Loucy (cell line): ENCODE results near the gene INO80D.

Source experiments
- H2AFZ ChIP-seq: fragments of 200-600 bp; sonication (generic); 2 replicates; pipeline ENCODE4 v1.6.0; 2016; ENCODE audit warnings: antibody characterized with exemption, mild to moderate bottlenecking, low read length, moderate library complexity
- H3F3A ChIP-seq: fragments of 200-600 bp; 2 replicates; pipeline ENCODE4 v1.6.0; 2016; ENCODE audit warnings: antibody characterized with exemption, low read depth, mild to moderate bottlenecking
- H3K27me3 ChIP-seq: fragments of 200-600 bp; sonication (generic); 2 replicates; pipeline ENCODE4 v1.6.1; 2014; ENCODE audit warnings: low read length, mild to moderate bottlenecking; ENCODE audit not compliant: insufficient read depth, poor library complexity, severe bottlenecking
- H3K36me3 ChIP-seq: fragments of 200-600 bp; sonication (generic); 2 replicates; pipeline ENCODE4 v1.6.1; 2016; ENCODE audit warnings: low read length; ENCODE audit not compliant: insufficient read depth
- H3K4me1 ChIP-seq: fragments of 200-600 bp; sonication (generic); 2 replicates; pipeline ENCODE4 v1.5.1; 2014; ENCODE audit warnings: low read length, mild to moderate bottlenecking; ENCODE audit not compliant: insufficient read depth, poor library complexity, severe bottlenecking
- H3K4me2 ChIP-seq: fragments of 200-600 bp; sonication (generic); 2 replicates; pipeline ENCODE4 v1.6.0; 2014; ENCODE audit warnings: antibody characterized with exemption, low read length, low read depth, mild to moderate bottlenecking; ENCODE audit not compliant: poor library complexity, severe bottlenecking
- H3K4me3 ChIP-seq: fragments of 200-600 bp; sonication (generic); 2 replicates; pipeline ENCODE4 v1.5.1; 2014; ENCODE audit warnings: low read length, mild to moderate bottlenecking, mixed read lengths; ENCODE audit not compliant: poor library complexity, severe bottlenecking
- H3K79me2 ChIP-seq: fragments of 200-600 bp; sonication (generic); 2 replicates; pipeline ENCODE4 v1.6.1; 2014; ENCODE audit warnings: low read length; ENCODE audit not compliant: insufficient read depth
- H3K9ac ChIP-seq: fragments of 200-600 bp; sonication (generic); 2 replicates; pipeline ENCODE4 v1.6.0; 2014; ENCODE audit warnings: mild to moderate bottlenecking, low read depth, low read length, moderate library complexity; ENCODE audit not compliant: poor library complexity, severe bottlenecking
- H3K9me2 ChIP-seq: fragments of 200-600 bp; sonication (generic); replicated peaks from 2 replicates; pipeline ENCODE4 v1.6.1; 2016; ENCODE audit warnings: low read depth, low read length, mixed read lengths
- H3K9me3 ChIP-seq: fragments of 200-600 bp; sonication (generic); 2 replicates; pipeline ENCODE4 v1.6.1; 2014; ENCODE audit warnings: mild to moderate bottlenecking, antibody characterized with exemption, low read length, low read depth; ENCODE audit not compliant: insufficient read depth
- H4K20me1 ChIP-seq: fragments of 200-600 bp; sonication (generic); 2 replicates; pipeline ENCODE4 v1.6.0; 2014; ENCODE audit warnings: antibody characterized with exemption, low read length, mild to moderate bottlenecking; ENCODE audit not compliant: insufficient read depth, poor library complexity, severe bottlenecking
- EZH2phosphoT487 ChIP-seq: fragments of 200-600 bp; IDR thresholded peaks from 2 replicates; pipeline ENCODE4 v1.6.1; 2018; ENCODE audit warnings: antibody characterized with exemption, mild to moderate bottlenecking, moderate library complexity, borderline replicate concordance
- TF ChIP-seq, protein P1 (sequence below): fragments of 200-600 bp; sonication (generic); conservative IDR thresholded peaks from 2 replicates; pipeline ENCODE4 v1.5.1; 2014; ENCODE audit warnings: mild to moderate bottlenecking, antibody characterized with exemption, low read length

The INO80D gene

GRCh38 chr2:206031950-206032567, 53.9 kb downstream of the INO80D start:
- H4K20me1 ChIP-seq = no peaks in the 10 kb centered on the region
- H3K4me2 ChIP-seq = no peak overlapping the region
- no peak overlapping the region for H3K9ac ChIP-seq
- H3K4me1 ChIP-seq = no peaks in the 10 kb centered on the region
- TF ChIP-seq, protein P1, sequence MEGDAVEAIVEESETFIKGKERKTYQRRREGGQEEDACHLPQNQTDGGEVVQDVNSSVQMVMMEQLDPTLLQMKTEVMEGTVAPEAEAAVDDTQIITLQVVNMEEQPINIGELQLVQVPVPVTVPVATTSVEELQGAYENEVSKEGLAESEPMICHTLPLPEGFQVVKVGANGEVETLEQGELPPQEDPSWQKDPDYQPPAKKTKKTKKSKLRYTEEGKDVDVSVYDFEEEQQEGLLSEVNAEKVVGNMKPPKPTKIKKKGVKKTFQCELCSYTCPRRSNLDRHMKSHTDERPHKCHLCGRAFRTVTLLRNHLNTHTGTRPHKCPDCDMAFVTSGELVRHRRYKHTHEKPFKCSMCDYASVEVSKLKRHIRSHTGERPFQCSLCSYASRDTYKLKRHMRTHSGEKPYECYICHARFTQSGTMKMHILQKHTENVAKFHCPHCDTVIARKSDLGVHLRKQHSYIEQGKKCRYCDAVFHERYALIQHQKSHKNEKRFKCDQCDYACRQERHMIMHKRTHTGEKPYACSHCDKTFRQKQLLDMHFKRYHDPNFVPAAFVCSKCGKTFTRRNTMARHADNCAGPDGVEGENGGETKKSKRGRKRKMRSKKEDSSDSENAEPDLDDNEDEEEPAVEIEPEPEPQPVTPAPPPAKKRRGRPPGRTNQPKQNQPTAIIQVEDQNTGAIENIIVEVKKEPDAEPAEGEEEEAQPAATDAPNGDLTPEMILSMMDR = no peak
- no peak for TF ChIP-seq EZH2phosphoT487
- H3K36me3 ChIP-seq = peaks cover 79% of the 10 kb centered on the region
- no peaks in the 10 kb centered on the region for H3K9me2 ChIP-seq
- H3K9me3 ChIP-seq = no peaks in the 10 kb centered on the region; the same call in 1 of the 2 replicates
- H3K79me2 ChIP-seq = peaks cover 76% of the 10 kb centered on the region
- H2AFZ ChIP-seq = no peak overlapping the region
- no peak overlapping the region for H3K4me3 ChIP-seq
- H3K27me3 ChIP-seq = no peaks in the 10 kb centered on the region
- no peaks in the 10 kb centered on the region for H3F3A ChIP-seq

DNA sequence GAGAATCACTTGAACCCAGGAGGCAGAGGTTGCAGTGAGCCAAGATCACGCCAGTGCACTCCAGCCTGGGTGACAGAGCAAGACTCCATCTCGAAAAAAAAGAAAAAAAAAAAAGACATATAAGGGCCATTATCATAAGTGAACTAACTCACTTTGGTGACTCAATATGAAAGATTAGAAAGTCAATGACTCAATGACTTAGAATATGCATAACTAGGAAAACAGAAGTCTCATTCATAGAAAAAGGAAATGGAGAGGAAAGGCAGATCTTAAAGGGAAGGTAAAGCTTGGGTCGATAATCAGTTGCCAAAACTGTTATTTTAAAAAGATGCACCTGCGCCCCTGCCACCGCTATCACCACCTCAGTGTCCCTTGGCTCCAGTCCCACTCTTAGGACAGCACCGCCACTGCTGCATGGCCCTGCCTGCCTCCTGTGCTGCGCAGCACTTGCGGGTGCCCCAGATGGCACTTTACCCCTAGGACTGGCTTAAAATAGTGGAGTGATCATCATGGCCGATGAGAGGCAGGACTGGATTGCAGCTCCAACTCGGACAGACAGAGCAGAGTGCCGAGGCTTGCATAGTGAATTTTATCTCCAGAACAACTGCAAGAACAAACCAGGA, 54.7 kb downstream of the INO80D start:
- H3K4me2 ChIP-seq = no peak overlapping the region
- no peaks in the 10 kb centered on the region for H3K27me3 ChIP-seq
- TF ChIP-seq, protein P1 = no peak
- TF ChIP-seq EZH2phosphoT487 = no peak
- H3F3A ChIP-seq = no peaks in the 10 kb centered on the region
- H3K79me2 ChIP-seq = peaks cover 68% of the 10 kb centered on the region
- H3K4me1 ChIP-seq = no peaks in the 10 kb centered on the region
- H3K9me2 ChIP-seq = no peaks in the 10 kb centered on the region
- H3K9ac ChIP-seq = no peak overlapping the region
- no peak overlapping the region for H3K4me3 ChIP-seq
- H4K20me1 ChIP-seq = no peaks in the 10 kb centered on the region
- H2AFZ ChIP-seq = no peak overlapping the region
- H3K36me3 ChIP-seq = peaks cover 76% of the 10 kb centered on the region
- H3K9me3 ChIP-seq = no peaks in the 10 kb centered on the region; the same call in 1 of the 2 replicates

- H3F3A ChIP-seq = no peaks in the 10 kb centered on the region
- H2AFZ ChIP-seq = no peak overlapping the region
- H3K9ac ChIP-seq = no peak overlapping the region
- no peaks in the 10 kb centered on the region for H3K4me1 ChIP-seq
- H3K4me3 ChIP-seq = no peak overlapping the region
- no peaks in the 10 kb centered on the region for H3K9me2 ChIP-seq
- peaks cover 39% of the 10 kb centered on the region for H3K79me2 ChIP-seq
- no peaks in the 10 kb centered on the region; the same call in 1 of the 2 replicates for H3K9me3 ChIP-seq
- peaks cover 83% of the 10 kb centered on the region for H3K36me3 ChIP-seq
- peaks cover 4% of the 10 kb centered on the region for H4K20me1 ChIP-seq
- H3K4me2 ChIP-seq = no peak overlapping the region
- no peaks in the 10 kb centered on the region for H3K27me3 ChIP-seq
- TF ChIP-seq, protein P1 = no peak
- TF ChIP-seq EZH2phosphoT487 = no peak
Measured at GRCh38 chr2:206028101-206028500, 57.9 kb downstream of the INO80D start.
